HAP-1 (cell line): Measurements from ENCODE around the gene OSGIN1.
"Not testable (repeated sequence)": the region's sequence is repeated elsewhere in the genome, so short reads cannot be mapped to it uniquely, and the experiment has no call there.

Experiments used
- DNase-seq, 2 experiments: peaks; one replicate each; pipeline ENCODE4 v3.0.0-alpha.2; 2016 to 2020; ENCODE audit warnings: low spot score in 2 of 2
- H3K27me3 ChIP-seq: fragments of 250-450 bp; sonication (Bioruptor Pico); 2 replicates; pipeline ENCODE4 v1.5.1; 2020; ENCODE audit warnings: low read depth, mild to moderate bottlenecking, moderate library complexity
- H3K36me3 ChIP-seq: fragments of 250-450 bp; sonication (Bioruptor Pico); replicated peaks from 2 replicates; pipeline ENCODE4 v1.5.1; 2020; ENCODE audit warnings: mild to moderate bottlenecking
- H3K4me1 ChIP-seq: fragments of 250-450 bp; sonication (Bioruptor Pico); 2 replicates; pipeline ENCODE4 v1.5.1; 2020; ENCODE audit warnings: mild to moderate bottlenecking
- H3K4me3 ChIP-seq: fragments of 250-450 bp; sonication (Bioruptor Pico); 2 replicates; pipeline ENCODE4 v1.5.1; 2020; ENCODE audit warnings: mild to moderate bottlenecking, moderate library complexity
- H3K9me3 ChIP-seq: fragments of 250-450 bp; sonication (Bioruptor Pico); 2 replicates; pipeline ENCODE4 v1.5.1; 2020; ENCODE audit warnings: mild to moderate bottlenecking, moderate library complexity
- in situ Hi-C: fragments of 300-500 bp; cut with MboI; formaldehyde crosslinking; loops from 3 replicates; pipeline ENCODE4 v1.14.3; 2020; ENCODE audit warnings: low sequenced_read_pairs, inconsistent platforms, mixed read lengths

The OSGIN1 gene

GRCh38 chr16:83932955-83933673 lies 19.9 kb upstream of the OSGIN1 start:
- Histone ChIP-seq H3K36me3 (no peaks in the 10 kb centered on the region), H3K27me3 (no peaks in the 10 kb centered on the region), H3K9me3 (no peaks in the 10 kb centered on the region), H3K4me1 (no peaks in the 10 kb centered on the region), H3K4me3 (no peak overlapping the region)
- in situ Hi-C loops, result no loop called here
- DNase-seq, result no peak

DNA sequence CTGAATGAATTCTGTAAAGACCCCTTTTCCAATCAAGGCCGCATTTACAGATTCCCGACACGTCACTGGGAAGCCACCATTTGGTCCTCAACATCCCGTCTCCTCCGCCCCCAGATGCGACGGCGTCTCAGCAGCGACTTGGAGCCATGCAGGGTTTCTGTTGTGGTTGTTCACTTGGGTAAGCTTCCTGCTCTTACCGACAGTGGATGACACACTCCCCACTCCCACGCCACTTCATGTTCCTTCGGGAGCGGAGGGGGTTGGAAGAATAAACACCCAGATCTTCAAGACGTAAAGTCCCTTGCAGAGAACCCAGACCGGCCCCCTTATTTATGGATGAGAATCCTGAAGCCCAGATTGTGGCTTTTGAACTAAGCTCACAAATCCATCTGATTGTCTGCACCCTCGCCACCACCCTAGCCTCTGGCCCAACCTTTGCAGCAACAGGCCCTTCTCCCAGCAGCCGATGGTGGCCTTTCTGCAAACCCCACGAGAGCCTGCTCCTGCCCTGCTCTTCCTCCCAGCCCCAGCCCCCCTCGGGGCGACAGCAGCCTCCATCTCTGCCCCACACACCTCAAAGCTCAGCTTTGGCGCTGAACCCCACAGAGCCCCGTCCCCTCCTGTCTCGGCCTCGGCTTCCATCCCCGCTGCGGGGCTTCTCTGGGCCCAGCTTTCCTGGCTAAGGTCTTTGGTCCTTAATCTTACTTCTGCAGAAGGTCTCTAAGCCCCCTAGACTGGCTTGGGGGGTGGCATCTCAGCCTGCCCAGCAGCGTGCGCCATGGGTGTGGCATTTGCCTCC lies 19.0 kb upstream of the OSGIN1 start:
- no peaks in the 10 kb centered on the region for H3K9me3 ChIP-seq
- DNase-seq, result no peak
- H3K27me3 ChIP-seq, result no peaks in the 10 kb centered on the region
- H3K4me3 ChIP-seq, result no peak overlapping the region
- no peaks in the 10 kb centered on the region for H3K36me3 ChIP-seq
- H3K4me1 ChIP-seq, result no peaks in the 10 kb centered on the region
- in situ Hi-C loops, result no loop called here

GRCh38 chr16:83934684-83934977 lies 18.4 kb upstream of the OSGIN1 start:
- Histone ChIP-seq H3K27me3 (no peaks in the 10 kb centered on the region), H3K36me3 (no peaks in the 10 kb centered on the region), H3K4me3 (no peak overlapping the region), H3K4me1 (no peaks in the 10 kb centered on the region), H3K9me3 (no peaks in the 10 kb centered on the region)
- in situ Hi-C loops, result no loop called here
- DNase-seq, result no peak

DNA sequence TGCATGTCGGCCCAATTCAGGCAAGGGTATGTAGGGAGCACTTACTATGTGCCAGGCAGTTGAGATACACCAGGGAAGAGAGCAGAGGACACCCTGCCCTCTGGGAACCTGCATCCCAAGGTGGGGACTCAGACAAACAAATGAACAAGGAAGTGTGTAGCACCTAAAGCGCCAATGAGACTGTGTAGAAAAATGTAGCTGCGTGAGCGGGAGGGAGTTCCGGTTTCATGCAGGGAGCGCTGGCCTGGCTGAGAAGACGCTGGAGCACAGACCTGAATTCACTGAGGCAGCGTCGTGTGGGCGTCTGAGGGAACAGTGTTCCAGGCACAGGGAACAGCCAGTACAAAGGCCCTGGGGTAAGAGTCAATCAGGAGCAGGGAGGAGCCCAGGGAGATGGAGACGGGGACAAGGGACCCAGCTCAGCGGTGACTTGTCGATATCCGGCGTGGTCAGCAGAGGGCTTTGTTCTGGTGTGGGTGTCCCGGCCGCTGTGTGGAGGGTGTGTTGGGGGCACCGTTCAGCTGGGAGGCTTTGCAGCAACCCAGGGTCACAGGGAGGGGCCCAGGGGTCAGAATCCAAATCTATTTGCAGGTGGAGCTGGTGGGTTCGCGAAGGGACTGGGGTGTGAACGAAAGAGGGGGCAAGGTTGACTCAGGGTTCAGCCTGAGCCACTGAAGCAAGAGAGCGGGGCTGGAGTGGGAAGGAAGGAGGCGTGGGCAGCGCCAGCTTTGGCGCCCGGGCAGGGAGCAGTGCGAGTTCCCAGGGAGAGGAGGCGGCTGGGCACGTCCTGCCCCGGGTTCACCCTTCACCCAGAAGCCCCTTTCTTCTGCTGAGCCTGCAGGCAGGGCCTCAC lies 17.8 kb upstream of the OSGIN1 start:
- H3K9me3 ChIP-seq, result no peaks in the 10 kb centered on the region
- H3K4me1 ChIP-seq, result no peaks in the 10 kb centered on the region
- in situ Hi-C loops, result no loop called here
- no peak overlapping the region for H3K4me3 ChIP-seq
- DNase-seq, result no peak
- H3K36me3 ChIP-seq, result no peaks in the 10 kb centered on the region
- H3K27me3 ChIP-seq, result no peaks in the 10 kb centered on the region

GRCh38 chr16:83935858-83936255 lies 17.2 kb upstream of the OSGIN1 start:
- Histone ChIP-seq H3K4me1 (no peaks in the 10 kb centered on the region), H3K36me3 (no peaks in the 10 kb centered on the region), H3K4me3 (no peak overlapping the region), H3K27me3 (no peaks in the 10 kb centered on the region), H3K9me3 (no peaks in the 10 kb centered on the region)
- no peak for DNase-seq
- in situ Hi-C loops, result no loop called here

DNA sequence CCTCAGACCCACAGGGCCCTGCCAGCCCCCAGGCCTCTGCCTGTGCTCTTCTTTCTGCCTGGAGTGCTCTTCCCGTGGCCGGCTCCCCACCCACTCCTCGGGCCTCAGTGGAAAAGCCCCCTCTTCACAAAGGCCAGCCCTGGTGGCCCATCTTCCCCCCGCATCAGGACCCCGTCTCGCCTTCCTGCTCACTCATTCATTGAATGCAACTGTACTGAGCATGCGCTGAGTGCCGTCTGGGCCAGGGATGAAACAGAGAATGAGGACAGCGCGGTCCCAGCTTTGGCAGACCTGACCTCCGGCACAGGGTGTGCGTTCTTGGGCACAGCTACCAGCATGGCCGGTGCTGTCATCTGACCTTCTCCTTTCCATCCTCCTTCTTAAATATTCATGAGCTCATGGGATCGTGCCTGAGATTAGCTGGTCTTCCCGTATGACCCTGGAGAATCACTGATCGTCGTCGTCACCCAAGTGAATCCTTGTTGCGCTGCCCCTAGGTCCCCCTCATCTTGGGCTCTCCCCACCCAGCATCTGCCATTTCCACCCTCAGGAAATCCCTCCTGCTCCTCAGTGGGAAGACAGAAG lies 16.4 kb upstream of the OSGIN1 start:
- DNase-seq, result no peak
- H3K4me1 ChIP-seq, result no peaks in the 10 kb centered on the region
- in situ Hi-C loops, result no loop called here
- H3K9me3 ChIP-seq, result no peaks in the 10 kb centered on the region
- H3K27me3 ChIP-seq, result no peaks in the 10 kb centered on the region
- no peaks in the 10 kb centered on the region for H3K36me3 ChIP-seq
- no peak overlapping the region for H3K4me3 ChIP-seq

- DNase-seq, result no peak
- in situ Hi-C loops, result no loop called here
Observed at GRCh38 chr16:83937267-83937666, 15.8 kb upstream of the OSGIN1 start.

DNA sequence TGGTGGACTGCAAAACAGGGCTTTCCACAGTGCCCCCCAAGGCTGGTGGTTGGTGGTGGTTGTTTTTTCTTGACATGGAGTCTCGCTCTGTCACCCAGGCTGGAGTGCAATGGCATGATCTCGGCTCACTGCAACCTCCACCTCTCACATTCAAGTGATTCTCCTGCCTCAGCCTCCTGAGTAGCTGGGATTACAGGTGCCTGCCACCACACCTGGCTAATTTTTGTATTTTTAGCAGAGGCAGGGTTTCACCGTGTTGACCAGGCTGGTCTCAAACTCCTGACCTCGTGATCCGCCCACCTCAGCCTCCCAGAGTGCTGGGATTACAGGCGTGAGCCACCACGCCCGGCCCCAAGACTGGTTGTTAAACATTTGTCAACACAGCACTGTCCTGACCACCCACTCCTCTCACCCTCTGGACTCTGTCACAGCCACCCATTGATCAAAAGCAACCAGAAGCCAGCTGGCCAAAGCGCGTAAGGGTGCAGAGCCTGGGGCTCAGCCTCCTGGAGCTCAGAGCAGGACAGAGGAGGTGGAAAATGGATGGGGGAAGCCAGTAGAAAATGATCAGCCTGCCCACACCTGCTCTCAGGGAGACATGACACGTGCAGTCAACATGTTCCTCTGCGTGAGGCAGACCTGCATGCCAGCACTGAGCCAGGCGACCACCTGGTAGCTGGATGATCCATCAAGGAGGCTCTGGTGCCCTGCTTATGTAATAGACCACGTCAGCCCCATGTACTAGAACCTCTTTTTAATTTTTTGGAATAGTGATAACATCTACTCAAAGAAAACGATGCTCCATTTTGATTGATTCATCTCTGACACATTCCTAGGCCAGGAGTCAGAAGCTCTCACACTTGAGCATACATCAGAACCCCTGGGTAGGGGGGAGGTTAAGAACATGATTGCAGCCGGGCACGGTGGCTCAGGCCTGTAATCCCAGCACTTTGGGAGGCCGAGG lies 14.8 kb upstream of the OSGIN1 start:
- Histone ChIP-seq H3K36me3 (no peaks in the 10 kb centered on the region), H3K4me1 (no peaks in the 10 kb centered on the region), H3K9me3 (no peaks in the 10 kb centered on the region), H3K27me3 (no peaks in the 10 kb centered on the region), H3K4me3 (no peak overlapping the region)
- no peak for DNase-seq
- in situ Hi-C loops, result no loop called here

More at GRCh38 chr16:83937267-83937666, 15.8 kb upstream of the OSGIN1 start:
- Histone ChIP-seq H3K9me3 (no peaks in the 10 kb centered on the region), H3K36me3 (no peaks in the 10 kb centered on the region), H3K27me3 (no peaks in the 10 kb centered on the region), H3K4me3 (no peak overlapping the region), H3K4me1 (no peaks in the 10 kb centered on the region)

DNA sequence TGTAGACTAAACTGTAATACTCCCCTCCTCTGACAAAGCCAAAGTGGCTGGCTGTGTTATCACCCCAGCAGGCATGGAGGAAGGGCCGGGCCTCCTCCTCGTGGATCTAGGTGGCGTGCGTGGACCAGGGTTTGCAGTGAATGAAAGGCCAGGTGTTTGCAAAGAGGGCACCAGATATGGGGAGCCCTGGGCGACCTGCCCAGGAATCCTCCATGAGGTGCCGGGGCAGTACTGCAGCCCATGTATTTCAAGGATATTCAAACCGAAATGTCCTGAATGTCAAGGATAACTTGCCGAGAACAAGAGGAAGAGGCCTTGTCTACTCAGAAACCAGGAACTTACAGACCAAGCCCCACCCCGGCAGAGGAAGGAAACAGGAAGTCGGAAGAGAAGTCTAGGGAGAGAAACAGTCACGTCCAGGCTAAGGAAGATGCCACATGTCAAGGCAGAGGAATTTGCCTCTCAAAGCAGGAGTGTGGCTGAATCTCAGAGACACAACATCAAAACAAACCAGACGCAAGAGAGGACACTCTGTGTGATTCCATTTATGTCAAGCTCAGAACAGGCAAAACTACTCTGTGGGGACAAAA lies 13.7 kb upstream of the OSGIN1 start:
- H3K36me3 ChIP-seq, result no peaks in the 10 kb centered on the region
- no peak for DNase-seq
- H3K4me3 ChIP-seq, result no peak overlapping the region
- no peaks in the 10 kb centered on the region for H3K27me3 ChIP-seq
- H3K4me1 ChIP-seq, result no peaks in the 10 kb centered on the region
- H3K9me3 ChIP-seq, result no peaks in the 10 kb centered on the region
- in situ Hi-C loops, result no loop called here

- Histone ChIP-seq H3K27me3 (no peaks in the 10 kb centered on the region), H3K4me1 (no peaks in the 10 kb centered on the region), H3K36me3 (no peaks in the 10 kb centered on the region), H3K9me3 (no peaks in the 10 kb centered on the region), H3K4me3 (no peak overlapping the region)
- no peak for DNase-seq
- in situ Hi-C loops, result no loop called here
Observed at GRCh38 chr16:83940119-83940518, 12.9 kb upstream of the OSGIN1 start.

DNA sequence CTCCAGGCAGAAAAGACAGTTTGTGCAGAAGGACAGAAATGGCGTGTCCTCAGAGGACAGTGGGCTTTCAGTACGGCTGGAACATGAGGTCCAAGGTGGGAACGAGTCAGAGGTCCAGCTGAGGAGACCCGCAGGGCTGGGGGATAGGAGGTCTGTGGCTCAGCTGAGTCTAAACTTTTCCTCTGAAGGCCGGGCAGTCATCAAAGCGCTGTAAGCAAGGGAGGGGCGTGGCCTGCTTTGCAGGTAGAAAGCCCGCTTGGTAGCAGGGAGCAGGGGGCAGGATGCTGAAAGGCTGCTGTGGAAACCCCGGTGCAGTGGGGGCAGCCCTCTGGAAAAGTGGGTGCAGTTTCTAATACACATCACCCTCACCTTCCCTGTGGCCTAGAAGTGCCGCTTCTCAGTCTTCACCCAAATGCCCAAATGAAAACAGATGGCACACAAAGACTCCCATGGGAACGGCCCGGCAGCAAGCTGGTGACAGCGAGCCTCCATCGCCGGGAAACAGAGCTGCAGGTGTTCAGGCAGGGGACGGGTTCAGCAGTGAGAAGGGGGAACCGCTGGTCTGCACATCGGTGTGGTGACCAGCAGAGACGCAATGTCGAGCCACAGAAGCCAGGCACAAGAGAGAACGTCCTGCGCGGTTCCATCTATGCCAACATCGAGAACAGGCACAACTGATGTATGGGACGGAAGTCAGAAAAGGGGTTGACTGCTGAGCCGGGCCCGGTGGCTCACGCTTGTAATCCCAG lies 12.2 kb upstream of the OSGIN1 start:
- Histone ChIP-seq H3K9me3 (no peaks in the 10 kb centered on the region), H3K4me1 (no peaks in the 10 kb centered on the region), H3K27me3 (no peaks in the 10 kb centered on the region), H3K4me3 (no peak overlapping the region), H3K36me3 (no peaks in the 10 kb centered on the region)
- in situ Hi-C loops, result no loop called here
- DNase-seq, result no peak

DNA sequence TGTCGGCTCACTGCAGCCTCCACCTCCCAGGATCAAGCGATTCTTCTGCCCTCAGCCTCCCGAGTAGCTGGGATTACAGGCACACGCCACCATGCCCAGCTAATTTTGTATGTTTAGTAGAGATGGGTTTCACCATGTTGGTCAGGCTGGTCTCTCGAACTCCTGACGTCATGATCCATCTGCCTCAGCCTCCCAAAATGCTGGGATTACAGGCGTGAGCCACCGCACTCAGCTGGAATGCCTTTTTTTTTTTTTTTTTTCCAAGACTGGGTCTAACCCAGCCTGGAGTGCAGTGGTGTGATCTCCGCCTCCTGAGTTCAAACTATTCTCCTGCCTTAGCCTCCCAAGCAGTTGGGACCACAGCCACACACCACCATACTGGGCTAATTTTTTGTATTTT lies 11.5 kb upstream of the OSGIN1 start:
- DNase-seq, H3K36me3 ChIP-seq, H3K4me3 ChIP-seq, H3K27me3 ChIP-seq, H3K9me3 ChIP-seq, H3K4me1 ChIP-seq, in situ Hi-C loops: not testable (repeated sequence)
